Transverse colon (tissue), 4 donors: ENCODE data around the gene TRPM3.

Experiments used
- CTCF ChIP-seq, 5 experiments: fragments of 200-600 bp in 3 of 5; fragments of 450-650 bp in 2 of 5; sonication (generic) in 3 of 5; IDR thresholded peaks; 1 replicate in 2 of 5; 2 replicates in 3 of 5; pipeline ENCODE4 v1.5.1; 2016 to 2017; ENCODE audit warnings: antibody characterized with exemption in 5 of 5, inconsistent platforms in 3 of 5, mild to moderate bottlenecking in 2 of 5, moderate library complexity in 1 of 5
- POLR2AphosphoS5 ChIP-seq, 3 donors: sonication (generic); formaldehyde crosslinking; IDR thresholded peaks; one replicate each; pipeline ENCODE4 v1.6.1; 2016; ENCODE audit warnings: antibody characterized with exemption in 3 of 3

GRCh38 chr9:70874451-70874850 lies 247.0 kb downstream of the TRPM3 start:
- TF ChIP-seq POLR2AphosphoS5 (IDR thresholded peaks at IDR 0.05) (no peak), CTCF (IDR thresholded peaks at IDR 0.05) (no peak)
